GM23248 (cell line): Measurements from ENCODE around the gene SLC2A6. TPM values are rescaled to one million over a fixed set of nuclear protein-coding genes. Genes with fewer than 3 reads are reported as not detected.

Experiments used
- DNase-seq: peaks from one replicate; pipeline ENCODE4 v3.0.0-alpha.2; 2015
- H2AFZ ChIP-seq: fragments of 200-600 bp; sonication (generic); 2 replicates; pipeline ENCODE4 v1.6.1; 2016; ENCODE audit warnings: antibody characterized with exemption
- H3F3A ChIP-seq: fragments of 200-600 bp; sonication (generic); 2 replicates; pipeline ENCODE4 v1.6.1; 2016; ENCODE audit warnings: mild to moderate bottlenecking, antibody characterized with exemption, mixed run types; ENCODE audit not compliant: insufficient read depth
- H3K27ac ChIP-seq: fragments of 200-600 bp; sonication (generic); 2 replicates; pipeline ENCODE4 v1.5.1; 2016; ENCODE audit warnings: mild to moderate bottlenecking
- H3K27me3 ChIP-seq: fragments of 200-600 bp; sonication (generic); replicated peaks from 2 replicates; pipeline ENCODE4 v1.6.1; 2016; ENCODE audit warnings: mild to moderate bottlenecking; ENCODE audit not compliant: insufficient read depth
- H3K36me3 ChIP-seq: fragments of 200-600 bp; sonication (generic); 2 replicates; pipeline ENCODE4 v1.6.1; 2016; ENCODE audit warnings: low read depth, mild to moderate bottlenecking
- H3K4me1 ChIP-seq: fragments of 200-600 bp; sonication (generic); 2 replicates; pipeline ENCODE4 v1.6.1; 2016; ENCODE audit warnings: mild to moderate bottlenecking; ENCODE audit not compliant: insufficient read depth
- H3K4me2 ChIP-seq: fragments of 200-600 bp; sonication (generic); one replicate; pipeline ENCODE4 v1.6.1; 2016; ENCODE audit warnings: mild to moderate bottlenecking; ENCODE audit not compliant: unreplicated experiment
- H3K4me3 ChIP-seq: fragments of 200-600 bp; sonication (generic); 2 replicates; pipeline ENCODE4 v1.5.1; 2016; ENCODE audit warnings: mild to moderate bottlenecking
- H3K79me2 ChIP-seq: fragments of 200-600 bp; sonication (generic); 2 replicates; pipeline ENCODE4 v1.6.1; 2016; ENCODE audit warnings: mild to moderate bottlenecking; ENCODE audit not compliant: insufficient read depth
- H3K9ac ChIP-seq: fragments of 200-600 bp; sonication (generic); 2 replicates; pipeline ENCODE4 v1.6.1; 2016; ENCODE audit warnings: mild to moderate bottlenecking
- H3K9me2 ChIP-seq: fragments of 200-600 bp; sonication (generic); 2 replicates; pipeline ENCODE4 v1.6.1; 2016; ENCODE audit warnings: mixed run types, mild to moderate bottlenecking, moderate library complexity; ENCODE audit not compliant: insufficient read depth
- H3K9me3 ChIP-seq: fragments of 200-600 bp; sonication (generic); one replicate; pipeline ENCODE4 v1.6.1; 2017; ENCODE audit warnings: low read depth
- H4K20me1 ChIP-seq: fragments of 200-600 bp; sonication (generic); 2 replicates; pipeline ENCODE4 v1.6.0; 2016; ENCODE audit not compliant: insufficient read depth
- EZH2 ChIP-seq: fragments of 200-600 bp; sonication (generic); IDR thresholded peaks from 2 replicates; pipeline ENCODE4 v1.6.1; 2018; ENCODE audit warnings: antibody characterized with exemption, mild to moderate bottlenecking; ENCODE audit not compliant: insufficient read depth, poor library complexity, severe bottlenecking
- EZH2phosphoT487 ChIP-seq: fragments of 200-600 bp; sonication (generic); IDR thresholded peaks from 2 replicates; pipeline ENCODE4 v1.6.1; 2018; ENCODE audit warnings: antibody characterized with exemption, moderate library complexity, mild to moderate bottlenecking, low read depth; ENCODE audit not compliant: insufficient read depth
- WGBS, 2 experiments: methylation state at CpG; one replicate each; pipeline ENCODE4 v1.1.6; 2015 to 2017; ENCODE audit warnings: low lambda C conversion rate in 2 of 2, low coverage in 1 of 2; ENCODE audit errors: missing lambda C conversion rate in 2 of 2; 5-methylcytosine and 5-hydroxymethylcytosine counted together
- in situ Hi-C: fragments of 300-500 bp; cut with MboI; formaldehyde crosslinking; loops from 2 replicates; pipeline ENCODE4 v1.15.0; 2020
- polyA plus RNA-seq: library from polyadenylated mRNA; unstranded; fragments of >200 nt; fragmentation: Nextera tagmentation; extraction: Ambion mirVana; gene quantifications from 2 replicates; pipeline ENCODE4 v1.2.1, GENCODE V29; 2016
- total RNA-seq: library from RNA; depleted of rRNA; stranded (reverse); fragments of >200 nt; shearing (Covaris generic); gene quantifications from 2 replicates; pipeline ENCODE4 v1.2.3, GENCODE V29; 2014

Gene SLC2A6
- total and polyA plus RNA-seq, 2 experiments from 2014 or later: 6.8 to 12.0 TPM

- Histone ChIP-seq H3K4me3 (no peak overlapping the region), H3K9ac (no peak overlapping the region), H3F3A (0 out of 2 replicates have a peak, but pooled peaks cover 8% of the 10 kb centered on the region), H3K4me2 (no peak overlapping the region), H3K9me3 (no peaks in the 10 kb centered on the region), H3K36me3 (no peaks in the 10 kb centered on the region), H3K4me1 (peaks cover 10% of the 10 kb centered on the region), H3K79me2 (no peaks in the 10 kb centered on the region), H2AFZ (no peak overlapping the region), H3K27ac (no peak overlapping the region), H4K20me1 (no peaks in the 10 kb centered on the region), H3K9me2 (no peaks in the 10 kb centered on the region), H3K27me3 (no peaks in the 10 kb centered on the region)
- DNase-seq: no peak
- WGBS, 2 experiments: 29% methylated on average over 25 to 26 of the region's 26 CpGs
- in situ Hi-C loops: no loop called here
- TF ChIP-seq EZH2phosphoT487 (no peak), EZH2 (no peak)
Measured at GRCh38 chr9:133509179-133510083, 30.5 kb upstream of the SLC2A6 start.

GRCh38 chr9:133508046-133508445 lies 29.1 kb upstream of the SLC2A6 start:
- TF ChIP-seq EZH2phosphoT487 (no peak), EZH2 (no peak)
- H3K4me2 ChIP-seq: no peak overlapping the region
- no peak overlapping the region for H3K9ac ChIP-seq
- no peak overlapping the region for H2AFZ ChIP-seq
- DNase-seq: no peak
- no peaks in the 10 kb centered on the region for H3K79me2 ChIP-seq
- H3K27ac ChIP-seq: no peak overlapping the region
- no peaks in the 10 kb centered on the region for H4K20me1 ChIP-seq
- in situ Hi-C loops: no loop called here
- no peaks in the 10 kb centered on the region for H3K9me2 ChIP-seq
- H3F3A ChIP-seq: 0 out of 2 replicates have a peak, but pooled peaks cover 8% of the 10 kb centered on the region
- WGBS, 2 experiments: 81 to 87% methylated on average over 8 of the region's 8 CpGs
- H3K27me3 ChIP-seq: no peaks in the 10 kb centered on the region
- no peaks in the 10 kb centered on the region for H3K36me3 ChIP-seq
- no peak overlapping the region for H3K4me3 ChIP-seq
- peaks cover 10% of the 10 kb centered on the region for H3K4me1 ChIP-seq
- H3K9me3 ChIP-seq: no peaks in the 10 kb centered on the region

GRCh38 chr9:133507246-133507965 lies 28.5 kb upstream of the SLC2A6 start:
- Histone ChIP-seq H3K27me3 (no peaks in the 10 kb centered on the region), H3K4me3 (no peak overlapping the region), H3K36me3 (no peaks in the 10 kb centered on the region), H2AFZ (no peak overlapping the region), H3K9me2 (no peaks in the 10 kb centered on the region), H3K9ac (peak overlapping the region; percentile 11; the same call in 1 of the 2 replicates), H3K4me1 (peaks cover 10% of the 10 kb centered on the region), H3K79me2 (no peaks in the 10 kb centered on the region), H3K9me3 (peaks cover under 1% of the 10 kb centered on the region), H3K4me2 (no peak overlapping the region), H3F3A (0 out of 2 replicates have a peak, but pooled peaks cover 8% of the 10 kb centered on the region), H4K20me1 (no peaks in the 10 kb centered on the region), H3K27ac (no peak overlapping the region)
- DNase-seq: no peak
- 92 to 93% methylated on average over 23 to 24 of the region's 24 CpGs for WGBS, 2 experiments
- in situ Hi-C loops: no loop called here
- TF ChIP-seq EZH2 (no peak), EZH2phosphoT487 (no peak)

GRCh38 chr9:133506653-133507038 lies 27.7 kb upstream of the SLC2A6 start:
- no peaks in the 10 kb centered on the region for H3K27me3 ChIP-seq
- H3K9me3 ChIP-seq: peaks cover 4% of the 10 kb centered on the region
- no peaks in the 10 kb centered on the region for H3K79me2 ChIP-seq
- H3K36me3 ChIP-seq: no peaks in the 10 kb centered on the region
- peak overlapping the region; percentile 11; the same call in 1 of the 2 replicates for H3K9ac ChIP-seq
- TF ChIP-seq EZH2: no peak
- no peak for TF ChIP-seq EZH2phosphoT487
- DNase-seq: peak; percentile 94
- H4K20me1 ChIP-seq: no peaks in the 10 kb centered on the region
- 8 to 10% methylated on average over 18 of the region's 18 CpGs for WGBS, 2 experiments
- H3K4me2 ChIP-seq: no peak overlapping the region
- H2AFZ ChIP-seq: no peak overlapping the region
- no peak overlapping the region for H3K27ac ChIP-seq
- H3K4me1 ChIP-seq: peaks cover 10% of the 10 kb centered on the region
- 0 out of 2 replicates have a peak, but pooled peaks cover 8% of the 10 kb centered on the region for H3F3A ChIP-seq
- H3K9me2 ChIP-seq: no peaks in the 10 kb centered on the region
- H3K4me3 ChIP-seq: no peak overlapping the region
- in situ Hi-C loops: no loop called here
